HepG2 (cell line): Measurements from ENCODE around the gene HOXA10. TPM values are rescaled to one million over a fixed set of nuclear protein-coding genes. Genes with fewer than 3 reads are reported as not detected.

Experiments
- ATRX ChIP-seq: sonication (generic); formaldehyde crosslinking; IDR thresholded peaks from 2 replicates; pipeline ENCODE4 v1.4.0; 2020; ENCODE audit warnings: missing genetic modification reagents, borderline replicate concordance
- HIVEP1 ChIP-seq: sonication (generic); formaldehyde crosslinking; IDR thresholded peaks from 2 replicates; pipeline ENCODE4 v1.4.0; 2020; ENCODE audit warnings: mild to moderate bottlenecking, missing genetic modification reagents
- SMC3 ChIP-seq: IDR thresholded peaks from 2 replicates; pipeline ENCODE4 v1.6.1; 2011; ENCODE audit warnings: low read length, improper control_type of control experiment
- THYN1 ChIP-seq: sonication (generic); formaldehyde crosslinking; IDR thresholded peaks from 2 replicates; pipeline ENCODE4 v1.8.1; 2023; ENCODE audit warnings: low read depth, mild to moderate bottlenecking, moderate library complexity, missing genetic modification reagents, borderline replicate concordance
- YY1 ChIP-seq: IDR thresholded peaks from 2 replicates; pipeline ENCODE4 v1.6.1; 2011; ENCODE audit warnings: low read length, low read depth, moderate library complexity, mild to moderate bottlenecking; ENCODE audit not compliant: insufficient read depth, insufficient replicate concordance
- ZNF768 ChIP-seq: sonication (generic); formaldehyde crosslinking; IDR thresholded peaks from 2 replicates; pipeline ENCODE4 v1.4.0; 2020; ENCODE audit warnings: missing genetic modification reagents
- polyA plus RNA-seq, 8 experiments: library from polyadenylated mRNA; depleted of rRNA in 3 of 8; stranded (reverse) in 7 of 8; unstranded in 1 of 8; fragments of >200 nt; fragmentation: Illumina TruSeq in 4 of 8; extraction: Trizol in 4 of 8; gene quantifications; 2 replicates each; pipeline versions ENCODE4 v1.2.1 to v1.2.3, GENCODE V29; 2011 to 2016; ENCODE audit warnings: low read depth in 4 of 8, missing spikeins in 1 of 8, mixed read lengths in 1 of 8; ENCODE audit not compliant: insufficient read depth in 1 of 8
- total RNA-seq, 5 experiments: library from RNA; depleted of rRNA; stranded (reverse); fragments of >200 nt; fragmentation: Illumina TruSeq; extraction: Trizol; gene quantifications; 2 replicates each; pipeline ENCODE4 v1.2.3, GENCODE V29; 2016; ENCODE audit warnings: low read depth in 1 of 5
- TF ChIP-seq, protein P1 (sequence below): fragments of 450-650 bp; IDR thresholded peaks from 2 replicates; pipeline ENCODE4 v1.6.1; 2016
- TF ChIP-seq, protein P2 (sequence below): sonication (generic); formaldehyde crosslinking; IDR thresholded peaks from 2 replicates; pipeline ENCODE4 v1.5.0; 2020; ENCODE audit warnings: mild to moderate bottlenecking, missing genetic modification reagents
- TF ChIP-seq, protein P3 (sequence below): conservative IDR thresholded peaks from 2 replicates; pipeline ENCODE4 v1.6.1; 2018; ENCODE audit warnings: missing genetic modification reagents
- TF ChIP-seq, protein P4 (sequence below): sonication (generic); formaldehyde crosslinking; IDR thresholded peaks from 2 replicates; pipeline ENCODE4 v1.9.0; 2022; ENCODE audit warnings: missing genetic modification reagents, mild to moderate bottlenecking, borderline replicate concordance
- TF ChIP-seq, protein P5 (sequence below): sonication (generic); formaldehyde crosslinking; IDR thresholded peaks from 2 replicates; pipeline ENCODE4 v1.5.1; 2020; ENCODE audit warnings: mild to moderate bottlenecking, missing genetic modification reagents, borderline replicate concordance
- TF ChIP-seq, protein P6 (sequence below): sonication (generic); formaldehyde crosslinking; IDR thresholded peaks from 2 replicates; pipeline ENCODE4 v1.5.0; 2020; ENCODE audit warnings: missing genetic modification reagents

Gene HOXA10
- total and polyA plus RNA-seq, 2 of the 13 experiments (the other 11 are each of a cell fraction or from before 2014, with no cell fraction given): not detected

DNA sequence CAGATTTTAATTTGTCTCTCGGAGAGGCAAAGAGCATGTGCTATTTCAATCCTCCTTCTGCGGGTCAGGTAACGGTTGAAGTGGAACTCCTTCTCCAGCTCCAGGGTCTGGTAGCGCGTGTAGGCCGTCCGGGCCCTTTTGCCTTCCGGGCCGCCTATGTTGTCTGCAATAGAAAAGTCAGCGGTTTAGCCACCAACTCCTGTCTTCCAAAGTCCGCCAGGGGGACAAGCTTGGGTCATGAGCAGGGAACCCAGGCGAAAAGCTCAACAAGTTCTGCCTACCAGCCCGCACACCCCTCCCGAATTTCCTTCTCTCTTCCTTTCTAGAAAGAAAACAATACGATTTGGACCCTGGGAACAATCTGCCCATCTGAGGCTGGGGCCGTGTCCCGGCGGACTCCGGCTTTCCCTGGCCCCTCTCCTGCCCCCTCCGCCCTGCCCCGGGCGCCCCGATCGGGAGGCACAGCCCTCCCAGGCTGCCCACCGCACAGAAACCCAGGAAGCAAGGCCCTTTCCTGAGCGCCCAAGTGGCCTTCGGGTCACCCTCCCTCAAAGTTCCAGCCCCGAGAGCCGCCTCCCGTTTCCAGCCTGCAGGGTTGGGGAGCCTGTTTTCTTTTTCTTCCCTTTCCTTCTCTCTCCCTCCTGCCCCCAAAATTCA, 32.1 kb downstream of the HOXA10 start (continued):
- TF ChIP-seq, protein P1, sequence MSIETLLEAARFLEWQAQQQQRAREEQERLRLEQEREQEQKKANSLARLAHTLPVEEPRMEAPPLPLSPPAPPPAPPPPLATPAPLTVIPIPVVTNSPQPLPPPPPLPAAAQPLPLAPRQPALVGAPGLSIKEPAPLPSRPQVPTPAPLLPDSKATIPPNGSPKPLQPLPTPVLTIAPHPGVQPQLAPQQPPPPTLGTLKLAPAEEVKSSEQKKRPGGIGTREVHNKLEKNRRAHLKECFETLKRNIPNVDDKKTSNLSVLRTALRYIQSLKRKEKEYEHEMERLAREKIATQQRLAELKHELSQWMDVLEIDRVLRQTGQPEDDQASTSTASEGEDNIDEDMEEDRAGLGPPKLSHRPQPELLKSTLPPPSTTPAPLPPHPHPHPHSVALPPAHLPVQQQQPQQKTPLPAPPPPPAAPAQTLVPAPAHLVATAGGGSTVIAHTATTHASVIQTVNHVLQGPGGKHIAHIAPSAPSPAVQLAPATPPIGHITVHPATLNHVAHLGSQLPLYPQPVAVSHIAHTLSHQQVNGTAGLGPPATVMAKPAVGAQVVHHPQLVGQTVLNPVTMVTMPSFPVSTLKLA: no peak
- TF ChIP-seq, protein P2, sequence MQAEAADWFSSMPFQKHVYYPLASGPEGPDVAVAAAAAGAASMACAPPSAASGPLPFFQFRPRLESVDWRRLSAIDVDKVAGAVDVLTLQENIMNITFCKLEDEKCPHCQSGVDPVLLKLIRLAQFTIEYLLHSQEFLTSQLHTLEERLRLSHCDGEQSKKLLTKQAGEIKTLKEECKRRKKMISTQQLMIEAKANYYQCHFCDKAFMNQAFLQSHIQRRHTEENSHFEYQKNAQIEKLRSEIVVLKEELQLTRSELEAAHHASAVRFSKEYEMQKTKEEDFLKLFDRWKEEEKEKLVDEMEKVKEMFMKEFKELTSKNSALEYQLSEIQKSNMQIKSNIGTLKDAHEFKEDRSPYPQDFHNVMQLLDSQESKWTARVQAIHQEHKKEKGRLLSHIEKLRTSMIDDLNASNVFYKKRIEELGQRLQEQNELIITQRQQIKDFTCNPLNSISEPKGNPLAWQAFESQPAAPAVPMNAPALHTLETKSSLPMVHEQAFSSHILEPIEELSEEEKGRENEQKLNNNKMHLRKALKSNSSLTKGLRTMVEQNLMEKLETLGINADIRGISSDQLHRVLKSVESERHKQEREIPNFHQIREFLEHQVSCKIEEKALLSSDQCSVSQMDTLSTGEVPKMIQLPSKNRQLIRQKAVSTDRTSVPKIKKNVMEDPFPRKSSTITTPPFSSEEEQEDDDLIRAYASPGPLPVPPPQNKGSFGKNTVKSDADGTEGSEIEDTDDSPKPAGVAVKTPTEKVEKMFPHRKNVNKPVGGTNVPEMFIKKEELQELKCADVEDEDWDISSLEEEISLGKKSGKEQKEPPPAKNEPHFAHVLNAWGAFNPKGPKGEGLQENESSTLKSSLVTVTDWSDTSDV (CRISPR knock-in tag): no peak
- TF ChIP-seq, protein P3, sequence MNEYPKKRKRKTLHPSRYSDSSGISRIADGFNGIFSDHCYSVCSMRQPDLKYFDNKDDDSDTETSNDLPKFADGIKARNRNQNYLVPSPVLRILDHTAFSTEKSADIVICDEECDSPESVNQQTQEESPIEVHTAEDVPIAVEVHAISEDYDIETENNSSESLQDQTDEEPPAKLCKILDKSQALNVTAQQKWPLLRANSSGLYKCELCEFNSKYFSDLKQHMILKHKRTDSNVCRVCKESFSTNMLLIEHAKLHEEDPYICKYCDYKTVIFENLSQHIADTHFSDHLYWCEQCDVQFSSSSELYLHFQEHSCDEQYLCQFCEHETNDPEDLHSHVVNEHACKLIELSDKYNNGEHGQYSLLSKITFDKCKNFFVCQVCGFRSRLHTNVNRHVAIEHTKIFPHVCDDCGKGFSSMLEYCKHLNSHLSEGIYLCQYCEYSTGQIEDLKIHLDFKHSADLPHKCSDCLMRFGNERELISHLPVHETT (CRISPR knock-in tag): no peak
- TF ChIP-seq YY1 (peak; percentile 6), THYN1 (CRISPR knock-in tag) (no peak), ZNF768 (CRISPR knock-in tag) (no peak), SMC3 (no peak), HIVEP1 (CRISPR knock-in tag) (no peak), ATRX (CRISPR knock-in tag) (no peak)
- TF ChIP-seq, protein P4, sequence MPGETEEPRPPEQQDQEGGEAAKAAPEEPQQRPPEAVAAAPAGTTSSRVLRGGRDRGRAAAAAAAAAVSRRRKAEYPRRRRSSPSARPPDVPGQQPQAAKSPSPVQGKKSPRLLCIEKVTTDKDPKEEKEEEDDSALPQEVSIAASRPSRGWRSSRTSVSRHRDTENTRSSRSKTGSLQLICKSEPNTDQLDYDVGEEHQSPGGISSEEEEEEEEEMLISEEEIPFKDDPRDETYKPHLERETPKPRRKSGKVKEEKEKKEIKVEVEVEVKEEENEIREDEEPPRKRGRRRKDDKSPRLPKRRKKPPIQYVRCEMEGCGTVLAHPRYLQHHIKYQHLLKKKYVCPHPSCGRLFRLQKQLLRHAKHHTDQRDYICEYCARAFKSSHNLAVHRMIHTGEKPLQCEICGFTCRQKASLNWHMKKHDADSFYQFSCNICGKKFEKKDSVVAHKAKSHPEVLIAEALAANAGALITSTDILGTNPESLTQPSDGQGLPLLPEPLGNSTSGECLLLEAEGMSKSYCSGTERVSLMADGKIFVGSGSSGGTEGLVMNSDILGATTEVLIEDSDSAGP (CRISPR knock-in tag): no peak
- TF ChIP-seq, protein P5, sequence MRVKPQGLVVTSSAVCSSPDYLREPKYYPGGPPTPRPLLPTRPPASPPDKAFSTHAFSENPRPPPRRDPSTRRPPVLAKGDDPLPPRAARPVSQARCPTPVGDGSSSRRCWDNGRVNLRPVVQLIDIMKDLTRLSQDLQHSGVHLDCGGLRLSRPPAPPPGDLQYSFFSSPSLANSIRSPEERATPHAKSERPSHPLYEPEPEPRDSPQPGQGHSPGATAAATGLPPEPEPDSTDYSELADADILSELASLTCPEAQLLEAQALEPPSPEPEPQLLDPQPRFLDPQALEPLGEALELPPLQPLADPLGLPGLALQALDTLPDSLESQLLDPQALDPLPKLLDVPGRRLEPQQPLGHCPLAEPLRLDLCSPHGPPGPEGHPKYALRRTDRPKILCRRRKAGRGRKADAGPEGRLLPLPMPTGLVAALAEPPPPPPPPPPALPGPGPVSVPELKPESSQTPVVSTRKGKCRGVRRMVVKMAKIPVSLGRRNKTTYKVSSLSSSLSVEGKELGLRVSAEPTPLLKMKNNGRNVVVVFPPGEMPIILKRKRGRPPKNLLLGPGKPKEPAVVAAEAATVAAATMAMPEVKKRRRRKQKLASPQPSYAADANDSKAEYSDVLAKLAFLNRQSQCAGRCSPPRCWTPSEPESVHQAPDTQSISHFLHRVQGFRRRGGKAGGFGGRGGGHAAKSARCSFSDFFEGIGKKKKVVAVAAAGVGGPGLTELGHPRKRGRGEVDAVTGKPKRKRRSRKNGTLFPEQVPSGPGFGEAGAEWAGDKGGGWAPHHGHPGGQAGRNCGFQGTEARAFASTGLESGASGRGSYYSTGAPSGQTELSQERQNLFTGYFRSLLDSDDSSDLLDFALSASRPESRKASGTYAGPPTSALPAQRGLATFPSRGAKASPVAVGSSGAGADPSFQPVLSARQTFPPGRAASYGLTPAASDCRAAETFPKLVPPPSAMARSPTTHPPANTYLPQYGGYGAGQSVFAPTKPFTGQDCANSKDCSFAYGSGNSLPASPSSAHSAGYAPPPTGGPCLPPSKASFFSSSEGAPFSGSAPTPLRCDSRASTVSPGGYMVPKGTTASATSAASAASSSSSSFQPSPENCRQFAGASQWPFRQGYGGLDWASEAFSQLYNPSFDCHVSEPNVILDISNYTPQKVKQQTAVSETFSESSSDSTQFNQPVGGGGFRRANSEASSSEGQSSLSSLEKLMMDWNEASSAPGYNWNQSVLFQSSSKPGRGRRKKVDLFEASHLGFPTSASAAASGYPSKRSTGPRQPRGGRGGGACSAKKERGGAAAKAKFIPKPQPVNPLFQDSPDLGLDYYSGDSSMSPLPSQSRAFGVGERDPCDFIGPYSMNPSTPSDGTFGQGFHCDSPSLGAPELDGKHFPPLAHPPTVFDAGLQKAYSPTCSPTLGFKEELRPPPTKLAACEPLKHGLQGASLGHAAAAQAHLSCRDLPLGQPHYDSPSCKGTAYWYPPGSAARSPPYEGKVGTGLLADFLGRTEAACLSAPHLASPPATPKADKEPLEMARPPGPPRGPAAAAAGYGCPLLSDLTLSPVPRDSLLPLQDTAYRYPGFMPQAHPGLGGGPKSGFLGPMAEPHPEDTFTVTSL (CRISPR knock-in tag): no peak
- TF ChIP-seq, protein P6, sequence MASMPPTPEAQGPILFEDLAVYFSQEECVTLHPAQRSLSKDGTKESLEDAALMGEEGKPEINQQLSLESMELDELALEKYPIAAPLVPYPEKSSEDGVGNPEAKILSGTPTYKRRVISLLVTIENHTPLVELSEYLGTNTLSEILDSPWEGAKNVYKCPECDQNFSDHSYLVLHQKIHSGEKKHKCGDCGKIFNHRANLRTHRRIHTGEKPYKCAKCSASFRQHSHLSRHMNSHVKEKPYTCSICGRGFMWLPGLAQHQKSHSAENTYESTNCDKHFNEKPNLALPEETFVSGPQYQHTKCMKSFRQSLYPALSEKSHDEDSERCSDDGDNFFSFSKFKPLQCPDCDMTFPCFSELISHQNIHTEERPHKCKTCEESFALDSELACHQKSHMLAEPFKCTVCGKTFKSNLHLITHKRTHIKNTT (CRISPR knock-in tag): no peak
